NOMO-1 treated with dmso at 0.1 percent for 144 hours (cell line): Measurements from ENCODE around the gene NUBPL.
"Not testable (repeated sequence)": the region's sequence is repeated elsewhere in the genome, so short reads cannot be mapped to it uniquely, and the experiment has no call there.

Experiments used
- DNase-seq: peaks from one replicate; lab custom pipeline; 2025; ENCODE audit not compliant: unreplicated experiment; lab: John Stamatoyannopoulos, UW

NUBPL gene

DNA sequence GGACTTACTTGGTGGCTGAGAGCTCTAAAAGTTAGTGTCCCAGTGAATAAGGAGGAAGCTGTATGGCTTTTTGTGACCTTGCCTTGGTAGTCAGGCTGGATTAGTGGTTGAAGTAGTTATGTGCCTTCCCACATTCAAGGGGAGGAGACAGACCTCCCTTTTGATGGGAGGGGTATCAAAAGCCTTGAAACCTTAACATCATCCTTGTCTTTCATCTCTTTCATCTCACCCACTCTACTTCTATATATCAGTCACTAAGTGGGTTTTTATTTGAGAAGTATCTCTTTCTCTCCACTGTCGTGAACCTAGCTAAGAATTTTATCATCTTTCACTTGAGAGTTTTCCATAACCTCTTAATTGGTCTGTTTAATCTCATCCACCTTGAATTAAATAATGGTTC is 15.7 kb downstream of the NUBPL start:
- no peak for DNase-seq

DNA sequence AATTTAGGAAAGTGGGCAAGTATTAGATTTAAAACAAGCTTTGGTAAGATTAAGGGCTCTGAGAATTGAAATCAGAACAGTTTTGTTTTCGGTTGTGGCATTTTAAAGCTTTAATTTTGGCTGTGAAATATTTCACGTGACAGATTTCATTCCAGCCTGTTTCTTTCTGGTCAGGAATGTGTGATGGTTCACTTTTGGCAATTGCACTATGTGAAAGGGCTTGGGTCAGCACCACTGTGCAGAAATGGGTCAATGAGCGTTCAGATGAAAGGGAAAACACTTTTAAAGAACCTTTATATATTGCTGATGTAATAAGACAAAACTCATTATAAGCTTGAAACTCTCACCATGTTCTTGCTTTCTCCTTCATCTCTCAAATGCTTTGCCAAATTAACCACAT is 17.1 kb downstream of the NUBPL start:
- no peak for DNase-seq

DNA sequence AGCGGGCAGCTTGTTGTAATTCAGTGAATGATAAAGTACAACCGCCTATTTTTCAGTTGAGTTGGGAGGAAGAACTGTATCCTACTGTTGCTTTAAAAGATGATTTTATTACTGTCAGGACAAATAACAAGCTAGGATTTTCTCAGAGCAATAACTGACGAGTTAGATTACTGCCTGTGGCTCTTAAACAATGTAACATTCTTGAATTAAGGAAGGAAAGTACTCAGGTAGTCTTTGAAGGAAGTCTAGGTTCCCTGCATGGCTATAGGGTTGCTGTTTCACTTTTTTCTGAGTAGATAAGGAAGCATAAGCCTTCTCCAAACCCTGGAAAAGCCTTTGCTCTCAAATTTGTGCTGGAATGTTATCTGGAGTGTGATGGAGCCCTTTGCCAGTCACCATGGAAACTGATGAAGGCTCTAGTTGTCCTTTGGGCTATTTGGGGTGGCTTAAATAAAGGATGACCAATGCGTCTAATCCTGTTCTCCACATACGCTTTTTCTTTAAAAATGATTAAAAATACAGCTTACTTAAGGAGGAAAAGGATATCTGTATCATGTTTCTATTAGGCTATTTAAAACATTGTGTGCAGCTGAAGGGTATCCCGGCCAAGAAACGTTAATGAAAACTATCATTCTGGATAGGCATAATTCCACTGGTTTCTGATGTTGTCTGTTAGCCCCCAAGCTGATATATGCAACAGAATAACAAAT is 17.7 kb downstream of the NUBPL start:
- DNase-seq, result no peak

DNA sequence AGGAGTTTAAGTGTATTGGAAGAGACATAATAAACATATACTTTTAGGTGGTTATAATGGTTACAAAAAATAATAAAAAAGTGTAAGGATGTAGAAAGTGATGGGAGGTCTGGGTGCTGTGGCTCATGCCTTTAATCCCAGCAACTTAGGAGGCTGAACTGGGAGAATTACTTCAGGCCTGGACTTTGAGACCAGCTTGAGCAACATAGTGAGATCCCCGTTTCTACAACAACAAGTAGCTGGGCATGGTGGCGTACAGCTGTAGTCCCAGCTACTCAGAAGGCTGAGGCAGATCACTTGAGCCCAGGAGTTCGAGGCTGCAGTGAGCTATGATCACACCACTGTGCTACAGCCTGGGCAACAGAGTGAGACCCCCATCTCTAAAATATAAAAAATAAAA is 19.0 kb downstream of the NUBPL start:
- no peak for DNase-seq

DNA sequence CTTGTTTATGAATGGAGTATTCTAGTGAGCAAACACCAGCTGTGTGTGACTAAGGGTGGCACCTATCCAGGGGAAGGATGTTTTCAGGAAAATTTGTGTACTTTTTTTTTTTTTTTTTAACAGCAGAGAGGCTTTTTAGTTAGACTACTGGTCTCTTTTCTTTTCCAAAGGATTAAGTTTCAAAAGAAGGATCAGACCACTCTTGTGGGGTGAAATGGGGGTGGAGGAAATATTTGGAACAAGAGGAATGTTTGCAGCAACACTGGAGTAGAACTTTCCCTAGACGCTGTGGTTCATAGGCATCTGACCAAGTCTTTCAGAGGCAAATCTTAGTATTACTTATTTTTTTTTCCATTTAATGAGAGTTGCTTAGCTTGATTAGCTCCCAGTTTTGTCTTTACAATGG is 21.1 kb downstream of the NUBPL start:
- DNase-seq, result no peak

DNA sequence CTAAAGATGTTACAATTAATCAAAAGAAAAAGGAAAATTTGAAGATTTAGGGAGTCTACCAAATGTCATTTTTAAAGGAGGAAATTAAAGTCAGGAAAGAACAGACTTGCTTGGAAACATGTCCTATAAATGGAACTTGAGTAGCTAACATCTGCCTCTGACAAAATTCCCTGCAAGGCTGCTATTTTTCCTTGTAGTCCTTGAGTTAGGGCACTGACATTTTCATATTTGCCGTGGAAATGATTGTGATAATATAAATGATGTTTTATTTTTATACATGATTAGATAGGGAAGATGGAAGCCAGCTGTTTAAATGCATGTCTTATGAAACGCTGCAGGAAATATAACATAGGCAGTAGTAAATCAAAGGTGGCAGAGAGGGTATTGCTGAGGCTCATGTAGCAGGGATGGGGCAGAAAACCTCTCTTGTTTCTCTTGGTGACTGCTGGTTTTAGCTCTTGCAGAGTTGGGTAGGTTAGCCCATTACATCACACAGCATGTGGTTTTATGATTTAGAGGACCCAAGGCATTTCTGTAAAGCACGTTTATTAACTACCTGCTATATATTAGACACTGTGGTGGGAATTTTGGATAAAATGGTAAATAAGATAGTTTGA is 21.7 kb downstream of the NUBPL start:
- DNase-seq, result no peak

DNA sequence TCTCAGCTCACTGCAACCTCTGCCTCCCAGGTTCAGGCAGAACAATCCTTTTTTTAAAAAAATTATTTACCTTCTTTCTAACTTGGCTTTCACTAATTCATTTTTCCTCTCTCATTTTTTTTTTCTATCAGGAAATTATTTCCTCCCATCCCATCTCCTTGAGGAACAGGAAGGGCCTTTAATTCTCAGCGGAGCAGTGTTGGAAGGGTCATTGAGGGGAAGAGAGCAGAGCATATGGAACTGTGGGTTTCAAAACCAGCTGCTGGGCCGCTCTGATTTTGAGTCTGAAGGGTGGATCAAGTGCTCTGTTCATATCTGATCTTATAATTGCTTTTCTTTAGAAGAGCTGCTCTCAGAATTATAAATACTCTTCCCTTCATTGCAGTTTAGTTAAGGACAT is 29.0 kb downstream of the NUBPL start:
- DNase-seq, result no peak

DNA sequence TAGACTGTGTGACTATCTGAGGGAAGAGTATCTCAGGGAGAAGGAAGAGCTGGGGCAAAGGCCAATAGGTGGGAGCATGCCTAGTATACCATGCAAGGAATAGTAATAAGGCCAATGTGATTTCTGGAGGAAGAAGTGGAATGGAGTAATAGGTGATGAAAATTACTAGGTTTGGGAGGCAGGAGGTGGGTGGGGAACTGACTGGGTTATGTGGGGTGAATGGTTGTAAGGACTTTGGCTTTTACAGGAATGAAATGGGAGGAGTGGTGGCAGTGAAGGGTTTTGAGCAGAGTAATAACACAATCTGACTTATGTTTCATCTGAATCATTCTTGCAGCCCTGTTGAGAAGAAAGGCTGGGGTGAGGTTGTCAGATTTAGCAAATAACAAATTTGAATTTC is 30.9 kb downstream of the NUBPL start:
- no peak for DNase-seq

DNA sequence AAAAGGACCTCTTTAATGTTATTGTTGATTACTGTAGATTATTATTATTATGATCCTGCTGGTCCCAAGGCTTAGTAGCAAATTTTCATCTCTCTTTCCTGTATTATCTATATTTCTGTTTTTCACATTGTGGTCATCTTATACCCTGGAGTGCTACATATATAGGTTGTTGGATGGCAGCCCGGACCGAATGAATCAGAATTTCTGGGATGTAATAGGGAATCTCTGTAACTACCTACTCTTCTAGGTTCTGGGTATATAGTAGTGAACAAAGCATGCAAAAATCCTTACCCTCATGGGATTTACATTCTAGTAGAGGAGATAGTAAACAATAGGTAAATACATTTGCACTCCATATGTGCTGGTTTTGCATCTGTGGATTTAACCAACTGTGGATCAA is 31.4 kb downstream of the NUBPL start:
- no peak for DNase-seq

DNA sequence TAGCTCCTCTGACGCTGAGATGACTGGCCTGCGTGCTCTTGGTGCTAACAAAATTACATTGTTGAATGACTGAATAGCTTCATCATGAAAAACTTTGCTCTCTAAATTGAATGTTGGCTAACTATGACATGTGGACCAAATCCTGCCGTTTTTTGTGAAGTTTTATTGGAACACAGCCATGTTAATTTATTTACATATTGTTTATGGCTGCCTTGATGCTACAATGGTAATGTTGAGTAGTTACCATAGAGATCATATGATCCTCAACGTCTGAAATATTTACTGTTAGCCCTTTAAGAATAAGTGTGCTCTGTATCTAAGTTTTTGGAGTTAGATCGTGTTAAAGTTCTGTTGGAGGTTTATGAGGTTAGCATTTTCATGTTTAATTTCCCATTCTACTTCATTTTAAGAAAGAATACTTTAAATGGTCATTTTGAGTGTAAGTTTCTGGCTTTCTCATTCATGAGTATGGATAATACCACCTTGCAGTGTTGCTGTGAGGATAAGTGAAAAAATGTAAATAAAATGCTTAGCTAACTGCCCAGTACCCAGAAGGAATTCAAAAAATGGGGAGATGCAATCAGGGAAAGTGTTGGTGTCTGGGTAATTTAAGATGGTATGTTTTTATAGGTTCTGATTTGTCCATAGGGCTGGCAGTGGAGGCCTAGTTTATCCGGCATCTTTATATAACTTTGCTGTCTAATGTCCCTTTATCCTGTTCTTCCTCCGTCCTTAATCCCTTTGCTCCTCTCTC is 35.3 kb downstream of the NUBPL start:
- DNase-seq, result no peak

DNA sequence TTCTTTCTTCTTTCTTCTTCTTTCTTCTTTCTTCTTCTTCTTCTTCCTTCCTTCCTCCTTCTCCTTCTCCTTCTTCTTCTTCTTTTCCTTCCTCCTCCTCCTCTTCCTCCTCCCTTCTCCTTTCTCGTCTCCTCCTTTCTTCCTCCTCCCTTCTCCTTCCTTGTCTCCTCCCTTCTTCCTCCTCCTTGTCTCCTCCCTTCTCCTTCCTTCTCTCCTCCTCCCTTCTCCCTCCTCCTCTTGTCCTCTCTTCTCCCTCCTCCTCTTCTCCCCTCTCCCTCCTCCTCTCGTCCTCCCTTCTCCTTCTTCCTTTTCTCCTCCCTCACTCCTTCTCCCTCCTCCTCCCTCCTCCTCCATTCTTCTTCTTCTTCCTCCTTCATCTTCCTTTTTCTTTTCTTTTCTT is 44.5 kb downstream of the NUBPL start:
- no peak for DNase-seq

DNA sequence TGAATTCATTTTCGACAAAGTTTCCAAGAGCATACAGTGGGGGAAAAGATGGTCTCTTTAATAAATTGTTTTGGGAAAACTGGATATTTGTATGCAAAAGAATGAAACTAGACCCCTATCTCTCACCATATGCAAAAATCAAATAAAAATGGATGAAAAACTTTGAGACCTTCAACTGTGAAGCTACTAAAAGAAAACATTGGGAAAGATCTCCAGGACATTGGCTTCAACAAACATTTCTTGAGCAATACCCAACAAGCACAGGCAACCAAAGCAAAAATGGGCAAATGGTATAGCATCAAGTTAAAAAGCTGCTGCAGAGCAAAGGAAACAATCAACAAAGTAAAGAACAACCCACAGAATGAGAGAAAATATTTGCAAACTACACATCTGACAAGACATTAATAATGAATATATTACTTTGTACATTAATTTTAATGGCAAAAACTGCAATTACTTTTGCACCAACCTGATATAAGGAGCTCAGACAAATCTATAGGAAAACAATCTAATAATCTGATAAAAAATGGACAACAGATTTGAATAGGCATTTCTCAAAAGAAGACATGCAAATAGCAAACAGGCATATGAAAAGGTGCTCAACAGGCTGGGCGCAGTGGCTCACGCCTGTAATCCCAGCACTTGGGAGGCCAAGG is 50.7 kb downstream of the NUBPL start:
- no peak for DNase-seq

DNA sequence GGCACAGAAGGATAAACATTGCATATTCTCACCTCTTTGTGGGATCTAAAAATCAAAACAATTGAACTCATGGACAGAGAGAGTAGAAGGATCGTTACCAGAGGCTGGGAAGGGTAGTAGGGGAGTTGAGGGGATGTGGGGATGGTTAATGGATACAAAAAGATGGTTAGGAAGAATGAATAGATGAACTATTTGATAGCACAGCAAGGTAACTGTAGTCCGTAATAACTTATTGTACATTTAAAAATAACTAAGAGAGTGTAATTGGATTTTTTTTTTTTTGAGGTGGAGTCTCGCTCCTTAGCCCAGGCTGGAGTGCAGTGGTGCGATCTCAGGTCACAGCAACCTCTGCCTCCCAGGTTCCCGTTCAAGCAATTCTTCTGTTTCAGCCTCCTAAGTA is 52.0 kb downstream of the NUBPL start:
- no peak for DNase-seq

DNA sequence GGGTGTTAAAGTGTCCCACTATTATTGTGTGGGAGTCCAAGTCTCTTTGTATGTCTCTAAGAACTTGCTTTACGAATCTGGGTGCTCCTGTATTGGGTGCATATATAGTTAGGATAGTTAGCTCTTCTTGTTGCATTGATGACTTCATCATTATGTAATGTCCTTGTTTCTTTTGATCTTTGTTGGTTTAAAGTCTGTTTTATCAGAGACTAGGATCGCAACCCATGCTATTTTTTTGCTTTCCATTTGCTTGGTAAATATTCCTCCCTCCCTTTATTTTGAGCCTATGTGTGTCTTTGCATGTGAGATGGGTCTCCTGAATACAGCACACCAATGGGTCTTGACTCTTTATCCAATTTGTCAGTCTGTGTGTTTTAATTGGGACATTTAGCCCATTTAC is 57.7 kb downstream of the NUBPL start:
- DNase-seq, result not testable (repeated sequence)

DNA sequence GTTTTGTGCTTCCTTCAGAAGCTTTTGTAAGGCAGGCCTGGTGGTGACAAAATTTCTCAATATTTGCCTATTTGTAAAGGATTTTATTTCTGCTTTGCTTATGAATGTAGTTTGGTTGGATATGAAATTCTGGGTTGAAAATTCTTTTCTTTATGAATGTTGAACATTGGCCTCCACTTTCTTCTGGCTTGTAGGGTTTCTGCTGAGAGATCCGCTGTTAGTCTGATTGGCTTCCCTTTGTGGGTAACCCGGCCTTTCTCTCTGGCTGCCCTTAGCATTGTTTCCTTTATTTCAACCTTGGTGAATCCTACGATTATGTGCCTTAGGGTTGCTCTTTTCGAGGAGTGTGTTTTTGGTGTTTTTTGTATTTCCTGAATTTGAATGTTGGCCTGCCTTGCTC is 58.2 kb downstream of the NUBPL start:
- no peak for DNase-seq

DNA sequence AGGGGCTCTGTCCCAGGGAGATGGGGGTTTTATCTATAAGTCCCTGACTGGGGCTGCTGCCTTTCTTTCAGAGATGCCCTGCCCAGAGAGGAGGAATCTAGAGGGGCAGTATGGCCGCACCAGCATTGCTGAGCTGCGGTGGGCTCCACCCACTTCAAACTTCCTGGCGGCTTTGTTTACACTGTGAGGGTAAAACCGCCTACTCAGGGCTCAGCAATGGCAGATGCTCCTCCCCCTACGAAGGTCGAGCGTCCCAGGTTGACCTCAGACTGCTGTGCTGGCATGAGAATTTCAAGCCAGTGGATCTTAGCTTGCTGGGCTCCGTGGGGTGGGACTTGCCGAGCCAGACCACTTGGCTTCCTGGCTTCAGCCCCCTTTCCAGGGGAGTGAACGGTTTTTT is 59.7 kb downstream of the NUBPL start:
- DNase-seq, result not testable (repeated sequence)

DNA sequence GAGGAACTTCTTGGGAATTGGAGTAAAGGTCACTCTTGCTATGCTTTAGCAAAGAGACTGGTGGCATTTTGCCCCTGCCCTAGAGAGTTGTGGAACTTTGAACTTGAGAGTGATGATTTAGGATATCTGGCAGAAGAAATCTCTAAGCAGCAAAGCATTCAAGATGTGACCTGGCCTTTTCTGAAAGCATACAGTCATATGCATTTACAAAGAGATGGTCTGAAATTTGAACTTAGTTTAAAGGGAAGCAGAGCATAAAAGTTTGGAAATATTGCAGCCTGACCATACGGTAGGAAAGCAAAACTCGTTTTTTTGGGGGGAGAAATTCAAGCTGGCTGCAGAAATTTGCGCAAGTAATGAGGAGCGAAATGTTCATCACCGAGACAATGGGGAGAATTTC is 60.9 kb downstream of the NUBPL start:
- no peak for DNase-seq

DNA sequence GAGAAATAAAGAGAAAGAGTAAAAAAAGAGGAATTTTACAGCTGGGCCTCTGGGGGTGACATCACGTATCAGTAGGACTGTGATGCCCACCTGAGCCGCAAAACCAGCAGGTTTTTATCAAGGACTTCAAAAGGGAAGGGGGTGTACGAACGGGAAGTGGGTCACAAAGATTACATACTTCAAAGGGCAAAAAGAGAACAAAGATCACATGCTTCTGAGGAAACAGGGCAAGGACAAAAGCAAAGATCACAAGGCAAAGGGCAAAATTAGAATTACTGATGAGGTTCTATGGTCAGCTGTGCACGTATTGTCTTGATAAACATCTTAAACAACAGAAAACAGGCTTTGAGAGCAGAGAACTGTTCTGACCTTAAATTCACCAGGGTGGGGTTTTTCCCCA is 91.7 kb downstream of the NUBPL start:
- not testable (repeated sequence) for DNase-seq

DNA sequence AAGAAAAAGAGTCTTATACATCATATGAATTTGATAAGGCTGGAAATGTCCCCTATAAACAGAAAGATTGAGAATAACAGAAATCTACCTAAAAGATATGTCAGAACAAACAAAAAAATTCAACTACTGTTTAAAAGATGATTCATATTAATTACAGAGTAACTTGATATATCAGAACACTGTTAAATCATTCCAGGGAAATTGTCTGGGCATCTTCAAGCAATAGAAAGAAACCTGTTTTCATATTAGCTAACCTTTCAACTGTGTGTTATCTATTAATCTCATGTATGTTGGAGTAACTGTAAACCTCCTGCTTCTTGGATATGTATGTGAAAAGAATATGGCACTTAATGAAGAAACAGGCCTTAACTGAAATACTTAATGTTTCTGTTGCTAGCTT is 96.7 kb downstream of the NUBPL start:
- no peak for DNase-seq

DNA sequence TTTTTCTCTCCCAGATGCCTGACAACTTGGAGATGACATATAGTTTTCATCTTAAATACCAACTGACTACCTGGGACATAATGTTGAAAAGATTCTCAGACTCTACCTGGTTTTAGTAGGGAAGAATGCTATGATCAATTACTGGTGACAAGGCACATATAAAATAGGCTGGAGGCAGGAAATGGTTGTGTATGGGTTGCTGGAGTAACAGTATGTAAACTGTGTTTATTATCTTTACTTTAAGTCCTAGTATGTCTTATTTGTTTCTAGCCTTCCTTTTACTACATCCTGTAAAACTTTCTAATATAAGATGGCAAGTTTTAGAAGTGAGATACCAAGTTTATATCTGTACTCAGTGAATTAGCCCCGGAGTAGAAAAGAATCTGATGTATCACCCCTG is 98.1 kb downstream of the NUBPL start:
- DNase-seq, result no peak

DNA sequence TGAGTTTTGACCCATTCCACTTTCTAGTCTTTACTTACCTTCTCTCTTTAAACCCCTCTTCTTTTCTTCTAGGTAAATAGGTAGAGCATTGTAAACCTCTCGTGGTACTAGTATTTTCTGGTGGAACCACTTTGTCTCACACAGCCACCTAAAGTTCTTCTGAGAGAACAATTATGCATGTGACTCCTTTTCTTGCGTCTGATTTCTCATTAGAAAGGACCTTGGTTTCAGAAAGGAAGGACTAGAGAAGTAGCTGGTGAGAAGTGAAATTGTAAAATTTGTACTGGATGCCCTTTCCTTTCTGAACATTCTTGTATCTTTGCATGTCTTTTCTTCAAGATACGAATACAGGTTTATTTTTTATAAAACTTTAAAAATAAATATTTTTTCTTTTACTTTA is 99.0 kb downstream of the NUBPL start:
- DNase-seq, result no peak

DNA sequence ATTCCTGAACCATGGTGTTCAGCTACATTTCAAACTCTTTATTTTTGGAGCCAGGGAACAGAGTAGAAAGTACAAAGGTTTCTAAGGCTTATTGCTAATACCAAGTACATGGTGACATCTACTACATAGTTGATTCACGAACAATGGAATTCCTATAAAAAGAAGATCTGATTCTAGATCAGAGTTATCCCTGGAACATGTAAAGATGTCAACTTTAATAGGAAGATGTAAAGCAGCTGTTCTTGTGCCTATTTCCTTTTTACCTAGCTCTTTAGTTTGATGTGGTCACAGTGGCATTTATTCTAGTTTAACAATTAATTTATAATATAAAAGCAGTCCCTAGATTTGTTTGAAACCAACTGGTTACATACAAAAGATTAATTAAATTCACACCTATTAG is 99.5 kb downstream of the NUBPL start:
- no peak for DNase-seq
